IMR-90 (cell line): ENCODE results near the gene PAK6.

Experiments used
- CEBPB ChIP-seq: IDR thresholded peaks from 2 replicates; pipeline ENCODE4 v1.6.1; 2012; ENCODE audit warnings: low read depth, low read length, improper control_type of control experiment
- MAFK ChIP-seq: IDR thresholded peaks from 2 replicates; pipeline ENCODE4 v1.6.1; 2012; ENCODE audit warnings: low read depth, low read length, improper control_type of control experiment
- POLR2A ChIP-seq: IDR thresholded peaks from 2 replicates; pipeline ENCODE4 v1.6.1; 2012; ENCODE audit warnings: mild to moderate bottlenecking, low read depth, low read length
- RAD21 ChIP-seq: IDR thresholded peaks from 2 replicates; pipeline ENCODE4 v1.6.1; 2012; ENCODE audit warnings: low read length, improper control_type of control experiment
- SMC3 ChIP-seq: fragments of 150-350 bp; IDR thresholded peaks from 2 replicates; pipeline ENCODE4 v1.6.1; 2016; ENCODE audit warnings: low read depth, mild to moderate bottlenecking, antibody characterized with exemption, low read length, moderate library complexity
- TF ChIP-seq, protein P1 (sequence below): conservative IDR thresholded peaks from 2 replicates; pipeline ENCODE4 v1.5.1; 2012; ENCODE audit warnings: mild to moderate bottlenecking, low read depth, low read length, improper control_type of control experiment

DNA sequence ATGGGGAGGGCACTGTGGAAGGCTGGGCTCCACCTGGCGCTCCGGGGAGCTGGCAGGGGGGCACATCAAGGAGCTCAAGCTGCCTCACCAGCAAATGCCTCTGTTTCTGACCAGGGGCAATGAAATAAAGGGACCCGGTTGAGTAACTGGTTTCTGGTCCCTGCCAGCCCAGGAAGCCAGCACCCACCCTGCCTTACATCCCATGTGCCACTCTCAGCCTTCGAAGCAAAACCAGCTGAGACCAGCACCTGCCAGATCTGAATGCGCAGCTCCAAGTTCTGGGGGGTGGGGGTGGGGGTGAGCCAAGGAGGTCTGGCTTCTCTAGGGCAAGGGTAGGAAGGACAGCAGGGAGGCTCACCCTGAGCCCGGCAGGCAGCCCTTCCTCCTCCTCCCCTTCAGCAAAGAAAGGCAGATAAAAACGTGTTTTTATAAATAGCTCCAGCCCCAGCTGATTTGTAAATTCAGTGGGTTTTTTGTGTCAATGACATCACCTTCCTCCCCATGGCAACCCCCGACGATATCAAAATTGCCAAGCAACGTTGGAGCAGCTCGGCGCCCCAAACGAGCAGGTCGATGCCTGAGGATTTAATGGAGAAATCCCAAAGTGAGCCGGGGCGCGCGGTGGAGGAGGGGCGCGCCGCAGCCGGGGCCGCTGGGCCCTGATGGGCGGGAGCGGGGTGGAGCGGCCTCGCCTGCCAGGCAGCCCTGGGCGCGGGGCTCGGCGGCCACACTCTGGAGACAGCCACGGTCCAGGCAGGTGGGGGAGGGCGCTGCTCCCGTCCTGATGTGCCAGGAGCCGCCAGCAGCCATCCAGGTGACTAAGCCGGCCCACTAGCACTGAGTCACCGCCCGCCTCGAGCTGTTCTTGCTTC is at the start of gene PAK6:
- TF ChIP-seq, protein P1, sequence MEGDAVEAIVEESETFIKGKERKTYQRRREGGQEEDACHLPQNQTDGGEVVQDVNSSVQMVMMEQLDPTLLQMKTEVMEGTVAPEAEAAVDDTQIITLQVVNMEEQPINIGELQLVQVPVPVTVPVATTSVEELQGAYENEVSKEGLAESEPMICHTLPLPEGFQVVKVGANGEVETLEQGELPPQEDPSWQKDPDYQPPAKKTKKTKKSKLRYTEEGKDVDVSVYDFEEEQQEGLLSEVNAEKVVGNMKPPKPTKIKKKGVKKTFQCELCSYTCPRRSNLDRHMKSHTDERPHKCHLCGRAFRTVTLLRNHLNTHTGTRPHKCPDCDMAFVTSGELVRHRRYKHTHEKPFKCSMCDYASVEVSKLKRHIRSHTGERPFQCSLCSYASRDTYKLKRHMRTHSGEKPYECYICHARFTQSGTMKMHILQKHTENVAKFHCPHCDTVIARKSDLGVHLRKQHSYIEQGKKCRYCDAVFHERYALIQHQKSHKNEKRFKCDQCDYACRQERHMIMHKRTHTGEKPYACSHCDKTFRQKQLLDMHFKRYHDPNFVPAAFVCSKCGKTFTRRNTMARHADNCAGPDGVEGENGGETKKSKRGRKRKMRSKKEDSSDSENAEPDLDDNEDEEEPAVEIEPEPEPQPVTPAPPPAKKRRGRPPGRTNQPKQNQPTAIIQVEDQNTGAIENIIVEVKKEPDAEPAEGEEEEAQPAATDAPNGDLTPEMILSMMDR, result no peak
- TF ChIP-seq CEBPB (no peak), MAFK (no peak), POLR2A (no peak), RAD21 (no peak), SMC3 (no peak)
